ENCODE data around the gene OR10K1. TPM values are rescaled to one million over a fixed set of nuclear protein-coding genes. Genes with fewer than 3 reads are reported as not detected.

The OR10K1 gene
- total and polyA plus RNA-seq, 7 experiments from 2014 or later = not detected

DNA sequence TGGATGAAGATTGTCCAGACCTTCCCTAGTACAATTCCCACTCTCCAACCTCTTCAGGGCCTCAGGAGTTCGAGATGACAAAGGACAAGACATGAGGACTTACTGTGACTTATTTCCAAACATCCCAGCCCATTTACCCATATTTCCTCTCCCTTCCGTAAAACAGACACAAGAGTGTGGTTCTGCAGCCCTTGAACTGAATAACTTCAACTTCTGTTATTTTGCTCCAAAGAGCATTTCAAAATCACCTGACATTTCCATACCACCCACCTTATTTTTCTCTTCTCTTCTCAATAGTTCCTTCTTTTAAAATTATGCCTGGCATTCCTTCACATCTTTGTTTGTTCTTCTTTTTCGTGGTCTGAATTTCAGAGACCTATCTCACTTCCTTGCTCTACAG is 26.9 kb upstream of the OR10K1 start:
- no peak overlapping the region for H3K27ac ChIP-seq (ENCODE audit: low read depth, low read length)
- H3K4me1 ChIP-seq (ENCODE audit: control insufficient read depth in 2 of 2, insufficient read depth in 2 of 2, low read length in 2 of 2) = no peaks in the 10 kb centered on the region
- Mint-ChIP-seq H3K27me3 (peaks cover 3 to 61% (median 28%) of the 10 kb centered on the region in 5 donors), H3K36me3 (peaks cover 0 to 3% (median 0%) of the 10 kb centered on the region in 5 donors), H3K9me3 (peaks cover 0 to 26% (median 10%) of the 10 kb centered on the region in 11 donors), H3K4me3 (no peak overlapping the region), H3K4me1 (peaks cover 0 to 5% (median 0%) of the 10 kb centered on the region in 7 donors), H3K27ac (no peak overlapping the region)
- CTCF ChIA-PET = no interaction called here
- ATAC-seq = no peak
- POLR2A ChIA-PET = no interaction called here
- H3K36me3 ChIP-seq (ENCODE audit: control insufficient read depth in 2 of 3, insufficient read depth in 3 of 3, low read length in 3 of 3) = no peaks in the 10 kb centered on the region
- H3K4me3 ChIP-seq (ENCODE audit: low read length) = no peak overlapping the region
- no peak for DNase-seq
- H3K9me3 ChIP-seq (ENCODE audit: control insufficient read depth in 2 of 3, low read length in 3 of 3) = peaks cover 0 to 4% (median 0%) of the 10 kb centered on the region in 3 experiments
- intact Hi-C loops (cut with micrococcal nuclease) = no loop called here
- H3K27me3 ChIP-seq (ENCODE audit: control insufficient read depth in 2 of 2, insufficient read depth in 2 of 2, low read length in 2 of 2) = no peaks in the 10 kb centered on the region

DNA sequence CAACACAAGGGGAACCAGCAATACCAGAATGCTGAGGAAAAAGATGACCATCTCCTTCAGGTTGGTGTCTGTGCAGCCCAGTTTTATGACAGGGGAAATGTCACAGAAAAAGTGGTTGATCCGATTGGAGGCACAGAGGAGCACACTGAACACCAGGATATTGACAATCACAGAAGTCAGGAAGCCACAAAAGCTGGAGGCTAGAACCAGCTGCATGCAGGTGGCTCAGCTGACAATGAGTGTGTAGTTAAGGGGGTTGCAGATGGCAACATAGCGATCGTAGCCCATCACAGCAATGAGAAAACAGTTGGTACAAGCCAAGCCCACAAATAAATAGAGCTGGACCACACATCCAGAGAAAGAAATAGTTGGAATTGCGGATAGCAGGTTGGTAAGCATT is 16.3 kb upstream of the OR10K1 start:
- Histone ChIP-seq H3K27me3 (ENCODE audit: control insufficient read depth in 2 of 2, insufficient read depth in 2 of 2, low read length in 2 of 2) (no peaks in the 10 kb centered on the region), H3K4me3 (ENCODE audit: low read length) (no peak overlapping the region), H3K27ac (ENCODE audit: low read depth, low read length) (no peak overlapping the region), H3K9me3 (ENCODE audit: control insufficient read depth in 2 of 3, low read length in 3 of 3) (no peaks in the 10 kb centered on the region), H3K36me3 (ENCODE audit: control insufficient read depth in 2 of 3, insufficient read depth in 3 of 3, low read length in 3 of 3) (no peaks in the 10 kb centered on the region), H3K4me1 (ENCODE audit: control insufficient read depth in 2 of 2, insufficient read depth in 2 of 2, low read length in 2 of 2) (no peaks in the 10 kb centered on the region)
- Mint-ChIP-seq H3K4me1 (no peaks in the 10 kb centered on the region), H3K36me3 (no peaks in the 10 kb centered on the region), H3K9me3 (peaks cover 0 to 4% (median 0%) of the 10 kb centered on the region in 11 donors), H3K27me3 (peaks cover 0 to 40% (median 24%) of the 10 kb centered on the region in 5 donors), H3K4me3 (no peak overlapping the region), H3K27ac (no peak overlapping the region)
- ChIA-PET POLR2A (no interaction called here), CTCF (no interaction called here)
- ATAC-seq (no peak), DNase-seq (no peak)
- intact Hi-C loops (cut with micrococcal nuclease) = no loop called here

DNA sequence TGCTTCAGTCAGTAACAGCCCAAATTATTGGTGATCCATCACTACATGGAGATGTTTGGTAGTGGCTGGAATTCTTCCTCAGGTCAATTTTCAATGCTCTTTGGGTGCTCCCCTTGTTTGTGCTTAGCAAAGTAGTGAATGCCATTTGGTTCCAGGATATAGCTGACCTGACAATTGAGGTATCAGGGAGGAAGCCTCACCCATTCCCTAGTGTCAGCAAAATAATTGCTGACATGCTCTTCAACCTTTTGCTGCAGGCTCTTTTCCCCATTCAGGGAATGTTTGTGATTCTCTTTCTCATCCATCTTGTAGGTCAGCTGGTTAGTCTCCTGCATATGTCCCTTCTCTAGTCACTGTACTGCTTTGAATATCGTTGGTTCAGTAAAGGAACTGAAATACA is 7.1 kb upstream of the OR10K1 start:
- no peaks in the 10 kb centered on the region for H3K27me3 ChIP-seq (ENCODE audit: control insufficient read depth in 2 of 2, insufficient read depth in 2 of 2, low read length in 2 of 2)
- no peaks in the 10 kb centered on the region for H3K4me1 ChIP-seq (ENCODE audit: control insufficient read depth in 2 of 2, insufficient read depth in 2 of 2, low read length in 2 of 2)
- intact Hi-C loops (cut with micrococcal nuclease) = loop anchor here in 1 of 2 donors (5.0 kb wide), 1 partner anchor 1203 kb away; no protein-coding TSS in a partner anchor
- POLR2A ChIA-PET = no interaction called here
- CTCF ChIA-PET = no interaction called here
- peaks cover 0 to 27% (median 7%) of the 10 kb centered on the region in 11 donors for H3K9me3 Mint-ChIP-seq
- no peak for ATAC-seq
- H3K4me3 Mint-ChIP-seq = no peak overlapping the region
- H3K4me3 ChIP-seq (ENCODE audit: low read length) = no peak overlapping the region
- H3K27me3 Mint-ChIP-seq = peaks cover 5 to 44% (median 27%) of the 10 kb centered on the region in 5 donors
- H3K9me3 ChIP-seq (ENCODE audit: control insufficient read depth in 2 of 3, low read length in 3 of 3) = no peaks in the 10 kb centered on the region
- H3K27ac Mint-ChIP-seq = no peak overlapping the region
- no peak for DNase-seq
- no peaks in the 10 kb centered on the region for H3K4me1 Mint-ChIP-seq
- H3K36me3 Mint-ChIP-seq = no peaks in the 10 kb centered on the region
- no peak overlapping the region for H3K27ac ChIP-seq (ENCODE audit: low read depth, low read length)
- no peaks in the 10 kb centered on the region for H3K36me3 ChIP-seq (ENCODE audit: control insufficient read depth in 2 of 3, insufficient read depth in 3 of 3, low read length in 3 of 3)

DNA sequence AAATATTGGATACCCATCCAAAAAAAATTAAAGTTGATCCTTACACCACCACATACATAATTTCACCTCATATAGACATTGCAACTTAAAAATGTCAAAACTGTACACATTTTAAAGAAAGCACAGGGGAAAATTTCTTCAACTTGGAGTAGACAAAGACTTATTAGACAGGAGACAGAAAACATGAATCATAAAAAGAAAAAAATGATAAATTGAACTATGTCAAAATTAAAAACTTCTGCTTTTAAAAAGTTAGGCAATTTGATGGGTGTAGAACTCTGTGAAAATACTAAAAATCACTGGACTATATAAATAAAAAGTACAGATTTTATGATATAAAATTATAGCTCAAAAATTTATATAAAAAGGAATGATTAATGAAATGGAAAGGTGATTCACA is 4.4 kb upstream of the OR10K1 start:
- Histone ChIP-seq H3K27me3 (ENCODE audit: control insufficient read depth in 2 of 2, insufficient read depth in 2 of 2, low read length in 2 of 2) (no peaks in the 10 kb centered on the region), H3K4me1 (ENCODE audit: control insufficient read depth in 2 of 2, insufficient read depth in 2 of 2, low read length in 2 of 2) (no peaks in the 10 kb centered on the region), H3K27ac (ENCODE audit: low read depth, low read length) (no peak overlapping the region), H3K4me3 (ENCODE audit: low read length) (no peak overlapping the region), H3K9me3 (ENCODE audit: control insufficient read depth in 2 of 3, low read length in 3 of 3) (no peaks in the 10 kb centered on the region), H3K36me3 (ENCODE audit: control insufficient read depth in 2 of 3, insufficient read depth in 3 of 3, low read length in 3 of 3) (no peaks in the 10 kb centered on the region)
- intact Hi-C loops (cut with micrococcal nuclease) = no loop called here
- ChIA-PET POLR2A (no interaction called here), CTCF (no interaction called here)
- Mint-ChIP-seq H3K9me3 (peaks cover 0 to 11% (median 0%) of the 10 kb centered on the region in 11 donors), H3K27ac (no peak overlapping the region), H3K4me1 (no peaks in the 10 kb centered on the region), H3K4me3 (no peak overlapping the region), H3K27me3 (peaks cover 5 to 34% (median 25%) of the 10 kb centered on the region in 5 donors), H3K36me3 (no peaks in the 10 kb centered on the region)
- DNase-seq (no peak), ATAC-seq (no peak)

DNA sequence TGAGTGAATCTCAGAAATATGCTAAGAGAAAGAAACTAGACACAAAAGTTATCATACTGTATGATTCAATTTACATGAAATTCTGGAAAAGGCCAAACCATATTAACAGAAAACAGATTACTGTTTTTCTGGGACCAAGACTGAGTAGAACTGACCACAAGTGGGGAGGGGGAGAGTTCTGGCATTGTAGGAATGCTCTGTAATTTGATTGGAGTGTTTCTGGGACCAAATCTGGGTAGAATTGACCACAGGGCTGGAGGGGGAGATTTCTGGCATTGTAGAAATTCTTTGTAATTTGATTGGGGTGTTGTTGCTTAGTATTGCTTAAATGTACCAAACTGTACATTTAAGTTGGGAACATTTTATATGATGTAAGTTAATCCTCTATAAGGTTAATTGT is 3.4 kb upstream of the OR10K1 start:
- ChIA-PET POLR2A (no interaction called here), CTCF (no interaction called here)
- Mint-ChIP-seq H3K27ac (no peak overlapping the region), H3K4me3 (no peak overlapping the region), H3K9me3 (peaks cover 0 to 5% (median 0%) of the 10 kb centered on the region in 11 donors), H3K4me1 (no peaks in the 10 kb centered on the region), H3K27me3 (peaks cover 5 to 28% (median 27%) of the 10 kb centered on the region in 5 donors), H3K36me3 (no peaks in the 10 kb centered on the region)
- DNase-seq = no peak
- ATAC-seq = no peak
- Histone ChIP-seq H3K9me3 (ENCODE audit: control insufficient read depth in 2 of 3, low read length in 3 of 3) (no peaks in the 10 kb centered on the region), H3K27me3 (ENCODE audit: control insufficient read depth in 2 of 2, insufficient read depth in 2 of 2, low read length in 2 of 2) (no peaks in the 10 kb centered on the region), H3K4me3 (ENCODE audit: low read length) (no peak overlapping the region), H3K4me1 (ENCODE audit: control insufficient read depth in 2 of 2, insufficient read depth in 2 of 2, low read length in 2 of 2) (no peaks in the 10 kb centered on the region), H3K27ac (ENCODE audit: low read depth, low read length) (no peak overlapping the region), H3K36me3 (ENCODE audit: control insufficient read depth in 2 of 3, insufficient read depth in 3 of 3, low read length in 3 of 3) (no peaks in the 10 kb centered on the region)
- intact Hi-C loops (cut with micrococcal nuclease) = no loop called here

DNA sequence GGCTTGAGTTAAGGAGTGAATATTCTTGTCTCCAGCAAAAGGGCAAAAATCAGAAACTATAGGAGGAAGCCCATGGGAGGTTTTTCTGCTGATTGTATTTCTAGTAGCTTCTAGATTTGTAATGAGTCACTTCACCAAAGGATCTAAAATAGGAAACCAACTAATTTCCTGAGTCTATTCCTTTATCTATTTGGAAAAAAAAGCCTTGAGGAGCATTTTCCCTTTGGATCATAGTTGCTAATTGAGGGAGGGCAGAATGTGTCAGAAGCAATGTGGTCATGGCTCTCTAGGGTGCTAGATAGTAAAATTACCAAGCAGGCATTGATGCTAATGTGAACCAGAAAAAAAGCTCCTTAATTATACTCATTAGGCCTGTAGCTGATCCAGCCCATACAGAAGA is 10.3 kb downstream of the OR10K1 start, which contains the start of gene OR10R2:
Gene OR10R2 (plus strand): TSS at position 301 of the 400 bp plus-strand sequence. CDS start 106 bp downstream, outside the sequence.
- no peaks in the 10 kb centered on the region for H3K36me3 ChIP-seq (ENCODE audit: control insufficient read depth in 2 of 3, insufficient read depth in 3 of 3, low read length in 3 of 3)
- ChIA-PET CTCF (no interaction called here), POLR2A (no interaction called here)
- Mint-ChIP-seq H3K27me3 (peaks cover 6 to 16% (median 15%) of the 10 kb centered on the region in 5 donors), H3K9me3 (peaks cover 0 to 2% (median 0%) of the 10 kb centered on the region in 11 donors), H3K36me3 (no peaks in the 10 kb centered on the region), H3K4me3 (no peak within 1 kb of the TSS), H3K27ac (no peak within 1 kb of the TSS), H3K4me1 (peaks cover 0 to 1% (median 0%) of the 10 kb centered on the region in 7 donors)
- ATAC-seq = no peak
- H3K4me3 ChIP-seq (ENCODE audit: low read length) = no peak within 1 kb of the TSS
- H3K4me1 ChIP-seq (ENCODE audit: control insufficient read depth in 2 of 2, insufficient read depth in 2 of 2, low read length in 2 of 2) = no peaks in the 10 kb centered on the region
- H3K27ac ChIP-seq (ENCODE audit: low read depth, low read length) = no peak within 1 kb of the TSS
- no peak for DNase-seq
- intact Hi-C loops (cut with micrococcal nuclease) = no loop called here
- H3K27me3 ChIP-seq (ENCODE audit: control insufficient read depth in 2 of 2, insufficient read depth in 2 of 2, low read length in 2 of 2) = no peaks in the 10 kb centered on the region
- no peaks in the 10 kb centered on the region for H3K9me3 ChIP-seq (ENCODE audit: control insufficient read depth in 2 of 3, low read length in 3 of 3)

DNA sequence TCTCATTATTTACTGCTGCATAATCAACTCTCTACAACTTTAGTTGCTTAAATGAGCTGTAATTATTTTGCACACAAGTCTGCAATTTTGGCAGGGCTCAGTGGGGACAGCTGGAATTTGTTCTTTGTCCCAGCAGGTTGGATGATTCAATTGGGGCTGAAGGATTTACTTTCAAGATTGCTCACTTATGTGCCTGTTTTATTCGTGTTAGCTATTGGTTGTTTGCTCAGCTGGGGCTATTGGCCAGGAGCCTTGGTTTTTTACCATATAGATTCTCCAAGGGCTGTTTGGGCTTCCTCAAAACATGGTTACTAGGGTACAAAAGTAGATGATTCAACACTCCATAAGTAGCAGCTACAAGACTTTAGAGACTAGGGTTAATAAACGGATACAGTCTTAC is 23.8 kb downstream of the OR10K1 start:
- H3K27ac ChIP-seq (ENCODE audit: low read depth, low read length) = no peak overlapping the region
- peaks cover 0 to 1% (median 0%) of the 10 kb centered on the region in 11 donors for H3K9me3 Mint-ChIP-seq

More for the DNA sequence above, 23.8 kb downstream of the OR10K1 start:
- DNase-seq (no peak), ATAC-seq (no peak)
- Histone ChIP-seq H3K9me3 (ENCODE audit: control insufficient read depth in 2 of 3, low read length in 3 of 3) (no peaks in the 10 kb centered on the region), H3K27me3 (ENCODE audit: control insufficient read depth in 2 of 2, insufficient read depth in 2 of 2, low read length in 2 of 2) (no peaks in the 10 kb centered on the region), H3K4me3 (ENCODE audit: low read length) (no peak overlapping the region), H3K4me1 (ENCODE audit: control insufficient read depth in 2 of 2, insufficient read depth in 2 of 2, low read length in 2 of 2) (no peaks in the 10 kb centered on the region), H3K36me3 (ENCODE audit: control insufficient read depth in 2 of 3, insufficient read depth in 3 of 3, low read length in 3 of 3) (no peaks in the 10 kb centered on the region)
- Mint-ChIP-seq H3K4me1 (no peaks in the 10 kb centered on the region), H3K27me3 (peaks cover 6 to 37% (median 27%) of the 10 kb centered on the region in 5 donors), H3K27ac (no peak overlapping the region), H3K36me3 (no peaks in the 10 kb centered on the region), H3K4me3 (no peak overlapping the region)
- POLR2A ChIA-PET = no interaction called here
- CTCF ChIA-PET = no interaction called here
- intact Hi-C loops (cut with micrococcal nuclease) = no loop called here
